GM19395 (cell line): Measurements from ENCODE around the gene RNF225.
"Not testable (repeated sequence)": the region's sequence is repeated elsewhere in the genome, so short reads cannot be mapped to it uniquely, and the experiment has no call there.

Experiments
- ATAC-seq: cut with Tn5 transposase; IDR thresholded peaks from one replicate; pipeline ENCODE4 v1.9.1; 2021; ENCODE audit warnings: mild to moderate bottlenecking, moderate library complexity; ENCODE audit not compliant: unreplicated experiment

Gene RNF225

GRCh38 chr19:58395220-58395978, at the start of gene RNF225:
Gene RNF225 (plus strand): TSS chr19:58395656. CDS start chr19:58396090, 434 bp downstream.
- no peak for ATAC-seq

- ATAC-seq = peak; percentile 76
These were observed 48.2 kb upstream of the RNF225 start for GRCh38 chr19:58346961-58347929.

GRCh38 chr19:58348080-58348479, 47.4 kb upstream of the RNF225 start:
- ATAC-seq = not testable (repeated sequence)

GRCh38 chr19:58349590-58349989, 45.9 kb upstream of the RNF225 start:
- no peak for ATAC-seq

- ATAC-seq = no peak
These were observed 45.2 kb upstream of the RNF225 start for GRCh38 chr19:58350001-58350861.

GRCh38 chr19:58350871-58351557, 44.4 kb upstream of the RNF225 start:
- ATAC-seq = no peak

- ATAC-seq = no peak
These were observed 43.9 kb upstream of the RNF225 start for GRCh38 chr19:58351558-58351878.

- ATAC-seq = no peak
These were observed 43.3 kb upstream of the RNF225 start for GRCh38 chr19:58351990-58352755.

- ATAC-seq = no peak
These were observed 42.4 kb upstream of the RNF225 start, which contains the start of gene A1BG for GRCh38 chr19:58352760-58353671. Gene A1BG (minus strand): TSS chr19:58353492. CDS start chr19:58353437, 55 bp downstream.

GRCh38 chr19:58353717-58354477, 41.6 kb upstream of the RNF225 start:
- no peak for ATAC-seq

GRCh38 chr19:58354478-58355030, 40.9 kb upstream of the RNF225 start:
- ATAC-seq = no peak

- no peak for ATAC-seq
These were observed 40.1 kb upstream of the RNF225 start for GRCh38 chr19:58355215-58355796.

GRCh38 chr19:58355908-58356765, 39.3 kb upstream of the RNF225 start:
- ATAC-seq = no peak

GRCh38 chr19:58356766-58357480, 38.5 kb upstream of the RNF225 start:
- ATAC-seq = no peak

GRCh38 chr19:58357481-58358145, 37.8 kb upstream of the RNF225 start:
- no peak for ATAC-seq
